ENCODE measurements around the gene HRK.

GRCh38 chr12:116880213-116880816, 926 bp downstream of the HRK start:
- TF ChIP-seq CTCF (IDR thresholded peaks at IDR 0.05; ENCODE audit: low read depth, low read length) (no peak), MAX (IDR thresholded peaks at IDR 0.05; ENCODE audit: low read depth, low read length) (no peak)

All from NB4 (cell line).